Muscle of back (tissue), 11 donors: ENCODE results near the gene SYNPR. TPM values are rescaled to one million over a fixed set of nuclear protein-coding genes. Genes with fewer than 3 reads are reported as not detected.
"Not testable (repeated sequence)": the region's sequence is repeated elsewhere in the genome, so short reads cannot be mapped to it uniquely, and the experiment has no call there.

Experiments
- DNase-seq, 3 donors: peaks; one replicate each; pipeline versions ENCODE4 v3.0.0 to v3.0.0-alpha.2; 2013
- polyA plus RNA-seq, 10 donors: library from polyadenylated mRNA; unstranded; fragments of 120-200 nt; gene quantifications; one replicate each; pipeline ENCODE4 v1.2.1, GENCODE V29; 2013; ENCODE audit not compliant: insufficient read length in 10 of 10

SYNPR gene
- polyA plus RNA-seq, 10 donors: 0.25 TPM; not detected in 9

GRCh38 chr3:63617391-63617790 is 339.3 kb downstream of the SYNPR start:
- no peak for DNase-seq

GRCh38 chr3:63624941-63625560 is 346.9 kb downstream of the SYNPR start:
- peak; percentile 10 to 93 (median 32) for DNase-seq

- DNase-seq: no peak
Observed at GRCh38 chr3:63631670-63632069, 353.6 kb downstream of the SYNPR start.

- DNase-seq: no peak
Observed at GRCh38 chr3:63635186-63635585, 357.1 kb downstream of the SYNPR start.

GRCh38 chr3:63639806-63640205 is 361.7 kb downstream of the SYNPR start:
- peak in 1 of 3 donors; percentile 16 for DNase-seq

GRCh38 chr3:63642488-63642887 is 364.4 kb downstream of the SYNPR start:
- no peak for DNase-seq

- no peak for DNase-seq
Observed at GRCh38 chr3:63644212-63644797, 366.2 kb downstream of the SYNPR start.

GRCh38 chr3:63644928-63645781 is 367.0 kb downstream of the SYNPR start:
- DNase-seq: not testable (repeated sequence)

- no peak for DNase-seq
Observed at GRCh38 chr3:63652066-63652725, 374.1 kb downstream of the SYNPR start, which contains the start of gene SNTN. Gene SNTN, plus strand, starts transcription at chr3:63652675. Its CDS starts 13 bp downstream, at chr3:63652688.

GRCh38 chr3:63654211-63654610 is 376.1 kb downstream of the SYNPR start:
- peak in 1 of 3 donors; percentile 14 for DNase-seq

GRCh38 chr3:63654931-63655330 is 376.8 kb downstream of the SYNPR start:
- DNase-seq: no peak

- DNase-seq: peak in 1 of 3 donors; percentile 87
Observed at GRCh38 chr3:63655519-63655918, 377.4 kb downstream of the SYNPR start.

GRCh38 chr3:63656786-63657185 is 378.7 kb downstream of the SYNPR start:
- peak in 1 of 3 donors; percentile 73 for DNase-seq

GRCh38 chr3:63661242-63661641 is 383.1 kb downstream of the SYNPR start:
- DNase-seq: peak in 1 of 3 donors; percentile 5

GRCh38 chr3:63662011-63662410 is 383.9 kb downstream of the SYNPR start:
- DNase-seq: no peak

GRCh38 chr3:63662500-63662899 is 384.4 kb downstream of the SYNPR start:
- DNase-seq: no peak
